Epithelial cell of prostate (primary cell): ENCODE measurements around the gene IQCC.

Experiments used
- DNase-seq: peaks from one replicate; pipeline ENCODE4 v3.0.0-alpha.2; 2011; ENCODE audit warnings: low read depth, low spot score
- H3K27ac ChIP-seq: fragments of 450-650 bp; 2 replicates; pipeline ENCODE4 v1.5.1; 2017; ENCODE audit warnings: mild to moderate bottlenecking

Gene IQCC

DNA sequence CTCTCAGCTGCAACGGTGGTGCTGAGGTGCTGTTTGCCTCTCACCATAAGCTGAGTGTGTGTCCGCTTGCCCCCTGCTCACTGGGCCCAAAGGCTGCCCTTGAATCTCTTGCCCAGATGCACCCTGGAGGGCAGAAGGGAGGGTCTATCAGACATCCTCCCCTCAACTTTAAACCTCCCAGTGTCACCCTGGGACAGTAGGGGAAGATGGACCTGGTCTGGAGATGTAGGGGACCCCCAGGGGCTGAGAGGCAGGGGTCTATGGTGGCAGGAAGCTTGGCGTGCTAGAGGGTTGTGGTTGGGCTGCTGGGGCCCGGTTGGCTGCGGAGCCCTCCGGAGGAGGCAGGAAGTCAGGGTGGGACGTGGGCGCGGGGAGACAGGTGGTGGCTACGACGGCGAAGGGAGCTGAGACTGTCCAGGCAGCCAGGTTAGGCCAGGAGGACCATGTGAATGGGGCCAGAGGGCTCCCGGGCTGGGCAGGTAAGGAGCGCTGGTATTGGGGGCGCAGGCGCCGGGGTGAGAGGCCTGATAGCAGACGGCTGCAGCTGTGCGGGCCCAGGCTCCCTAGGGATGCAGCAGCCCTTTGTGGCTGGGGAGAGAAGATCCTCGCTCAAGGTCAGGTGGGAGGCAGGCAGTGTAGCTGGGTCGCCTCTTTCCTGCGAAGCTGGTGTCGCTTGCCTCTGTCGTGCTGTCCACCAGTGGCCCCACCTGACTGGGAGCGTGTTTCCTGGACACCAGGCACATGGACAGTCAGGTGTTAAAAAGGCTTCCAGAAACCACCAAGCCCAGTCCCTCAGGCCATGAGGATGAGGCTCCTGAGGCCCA is 45.6 kb downstream of the IQCC start, which contains the start of gene LCK:
Gene LCK, plus strand, starts transcription at position 373 of the 824 bp plus-strand sequence. CDS start 23,065 bp downstream, outside the sequence.
- H3K27ac ChIP-seq, result no peak within 1 kb of the TSS
- no peak for DNase-seq

DNA sequence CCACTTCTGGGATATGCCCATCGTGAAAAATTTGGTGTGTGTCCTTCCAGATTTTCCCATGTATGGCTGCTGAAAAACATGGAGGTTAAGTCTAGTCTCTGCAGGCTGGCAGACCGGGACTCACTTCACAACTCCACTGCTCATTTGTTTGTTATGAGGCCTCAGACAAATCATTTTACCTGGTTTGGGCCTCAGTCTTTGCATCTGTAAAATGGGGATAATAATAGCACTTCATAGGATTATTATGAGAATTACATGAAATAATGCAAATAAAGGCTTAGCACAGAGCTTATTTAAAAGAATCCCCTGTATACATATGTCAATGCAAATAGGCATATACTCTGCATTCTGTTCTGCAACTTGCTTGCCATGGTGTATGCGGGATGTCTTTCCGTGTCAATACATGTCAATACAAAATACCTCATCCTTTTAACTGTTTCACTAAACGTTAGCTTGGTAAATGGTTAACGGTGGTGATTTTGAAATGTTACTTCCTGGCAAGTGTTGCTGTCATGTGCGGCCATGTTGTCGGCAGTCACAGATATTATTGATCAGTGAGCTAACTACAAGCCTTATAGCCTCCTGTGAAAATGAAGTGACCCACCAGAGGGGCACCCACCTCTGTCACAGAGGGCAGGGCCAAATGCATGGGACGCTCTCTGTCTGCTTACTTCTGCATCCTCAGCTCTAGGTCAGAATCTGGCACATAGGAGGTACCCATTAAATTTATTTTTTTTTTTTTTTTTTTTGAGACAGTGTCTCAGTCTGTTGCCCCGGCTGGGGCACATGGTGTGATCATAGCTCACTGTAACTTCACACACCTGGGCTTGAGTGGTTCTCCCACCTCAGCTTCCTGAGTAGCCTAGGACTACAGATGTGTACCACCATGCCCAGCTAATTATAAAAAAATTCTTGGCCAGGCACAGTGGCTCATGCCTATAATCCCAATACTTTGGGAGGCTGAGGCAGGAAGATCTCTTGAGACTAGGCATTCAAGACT is 49.9 kb downstream of the IQCC start:
- no peak for DNase-seq
- H3K27ac ChIP-seq, result no peak overlapping the region

DNA sequence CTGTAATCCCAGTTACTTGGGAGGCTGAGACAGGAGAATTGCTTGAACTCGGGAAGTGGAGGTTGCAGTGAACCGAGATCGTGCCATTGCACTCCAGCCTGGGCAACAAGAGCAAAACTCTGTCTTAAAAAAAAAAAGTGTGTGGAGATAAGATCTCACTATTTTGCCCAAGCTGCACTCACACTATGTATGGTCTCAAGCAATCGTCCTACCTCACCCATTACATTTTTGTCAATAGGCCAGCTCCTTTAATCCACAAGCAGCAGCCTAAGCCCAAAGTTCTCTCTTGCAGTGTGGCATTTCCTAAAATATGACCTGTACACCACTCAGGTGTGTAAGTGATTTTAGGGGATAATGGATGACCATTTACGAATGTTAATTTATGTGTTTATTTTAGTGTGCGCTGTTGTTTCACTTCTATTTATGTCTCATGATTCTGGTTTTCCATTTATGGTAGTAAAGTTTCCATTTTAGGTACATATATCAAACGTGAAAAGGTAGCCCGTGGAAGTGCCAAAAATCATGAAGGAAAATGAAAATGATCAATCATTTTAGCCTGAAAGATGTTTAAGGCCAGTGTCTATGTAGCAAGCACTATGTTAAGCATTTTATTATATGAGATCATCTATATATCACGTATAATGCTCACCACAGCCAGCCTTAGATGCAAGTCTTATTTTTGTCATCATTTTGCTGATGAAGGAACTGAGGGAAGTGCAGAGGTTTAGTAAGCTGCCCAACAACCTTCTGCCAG is 51.2 kb downstream of the IQCC start:
- no peak for DNase-seq
- no peak overlapping the region for H3K27ac ChIP-seq

DNA sequence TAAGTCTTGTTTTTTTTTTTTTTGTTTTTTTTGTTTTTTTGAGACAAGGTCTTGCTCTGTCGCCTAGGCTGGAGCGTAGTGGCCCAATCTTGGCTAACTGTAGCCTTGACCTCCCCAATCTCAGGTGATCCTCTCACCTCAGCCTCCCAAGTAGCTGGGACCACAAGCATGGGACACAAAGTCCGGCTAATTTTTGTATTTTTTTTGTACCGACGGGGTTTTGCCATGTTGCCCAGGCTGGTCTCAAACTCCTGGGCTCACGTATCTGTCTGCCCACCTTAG is 51.7 kb downstream of the IQCC start:
- H3K27ac ChIP-seq, result no peak overlapping the region

More for the DNA sequence above, 51.7 kb downstream of the IQCC start:
- no peak for DNase-seq
